Sciatic nerve (tissue), 2 donors: Measurements from ENCODE around the gene GNAI2. TPM values are rescaled to one million over a fixed set of nuclear protein-coding genes. Genes with fewer than 3 reads are reported as not detected.
A peak's percentile ranks its signal among the peaks of the same experiment; 100 is the strongest.
"Not testable (repeated sequence)": the region's sequence is repeated elsewhere in the genome, so short reads cannot be mapped to it uniquely, and the experiment has no call there.

Experiments
- ATAC-seq: fragments of 200-7000 bp; cut with Tn5 transposase; one replicate; pipeline ENCODE4 v1.9.1; 2020; ENCODE audit warnings: mild to moderate bottlenecking, moderate library complexity
- DNase-seq: peaks from one replicate; pipeline ENCODE4 v3.0.0-alpha.2; 2020; ENCODE audit warnings: low spot score
- intact Hi-C: fragments of 100-400 bp; cut with DNase I; formaldehyde crosslinking; loops from one replicate; pipeline ENCODE4 v1.14.2; 2022
- total RNA-seq: library from RNA; stranded (reverse); fragmentation: NEBNext Ultra II Directional; extraction: Animal tissue kit (Norgen Biotek cat#: 25700); gene quantifications from one replicate; pipeline ENCODE4 v1.2.1, GENCODE V29; 2021
- donor health status: DM: no; HTN: no; CAD: no.
- donor health status: DM: no; HTN: no; CAD: no.

Gene GNAI2
- total RNA-seq, 1 donor from 2014 or later, result 313 TPM

DNA sequence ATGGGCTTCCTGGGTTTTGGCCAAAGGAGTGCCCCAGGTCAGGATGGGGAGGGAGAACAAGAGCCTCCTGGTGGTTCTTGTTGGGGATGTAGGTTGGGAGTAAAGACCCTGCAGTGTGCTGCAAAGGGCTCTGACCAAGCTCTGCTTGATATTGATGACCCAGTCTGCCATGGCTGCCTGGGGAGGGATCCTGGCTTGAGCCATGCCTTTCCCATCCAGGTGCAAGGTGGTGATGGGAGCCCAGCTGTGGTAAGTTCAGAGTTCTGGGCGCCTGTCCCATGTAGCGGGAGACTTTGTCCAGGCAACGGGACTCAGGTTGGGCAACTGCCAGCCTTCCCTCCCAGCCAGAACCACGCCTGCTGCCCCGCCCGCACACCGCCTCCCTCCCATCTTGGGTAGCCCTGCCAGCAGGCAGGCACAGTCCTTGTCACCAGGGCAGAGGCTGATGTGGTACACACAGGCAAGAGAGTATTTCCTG is 2.6 kb downstream of the GNAI2 start:
- intact Hi-C loops, result no loop called here
- peak; percentile 87 for DNase-seq
- peak; percentile 5 for ATAC-seq

DNA sequence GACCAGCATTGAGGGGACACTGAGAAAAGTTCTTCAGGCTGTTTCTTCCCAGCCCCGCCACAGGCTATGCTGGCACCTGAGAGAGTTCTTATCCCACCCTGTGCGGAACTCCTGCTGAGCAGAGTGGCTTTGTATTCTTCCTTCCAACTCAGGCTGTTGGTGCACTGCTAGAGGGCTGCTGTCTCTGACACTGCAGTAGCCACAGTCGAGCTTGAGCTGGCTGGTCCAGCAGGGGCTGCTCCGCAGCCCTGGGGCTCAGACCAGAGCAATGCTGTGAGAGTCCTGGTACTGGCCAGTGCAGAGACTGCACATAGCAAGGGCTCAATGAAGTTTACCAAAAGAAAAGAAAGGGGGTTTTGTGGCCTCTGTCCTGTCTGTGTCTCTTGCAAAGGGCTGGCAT is 3.6 kb downstream of the GNAI2 start:
- intact Hi-C loops, result no loop called here
- no peak for DNase-seq
- no peak for ATAC-seq

DNA sequence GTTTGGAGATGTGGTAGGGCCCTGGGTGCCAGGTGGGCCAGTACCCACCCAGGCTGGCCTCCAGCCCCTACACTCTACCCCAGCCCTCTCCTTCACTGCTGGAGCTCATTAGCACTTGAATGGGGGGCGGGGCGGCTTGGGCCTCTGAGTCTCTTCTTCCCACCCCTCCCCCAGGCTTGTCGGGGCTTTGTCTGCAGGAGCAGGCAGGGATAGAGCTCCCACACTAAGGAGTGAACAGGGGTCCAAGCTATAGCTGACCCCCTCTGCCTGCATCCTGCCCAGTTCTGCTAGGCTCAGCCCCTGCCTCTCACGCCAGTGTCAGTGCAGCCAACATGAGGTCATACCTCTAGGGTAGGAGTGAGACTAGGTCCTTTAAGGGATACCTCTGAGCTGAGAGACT is 5.2 kb downstream of the GNAI2 start:
- ATAC-seq, result no peak
- no peak for DNase-seq
- intact Hi-C loops, result no loop called here

DNA sequence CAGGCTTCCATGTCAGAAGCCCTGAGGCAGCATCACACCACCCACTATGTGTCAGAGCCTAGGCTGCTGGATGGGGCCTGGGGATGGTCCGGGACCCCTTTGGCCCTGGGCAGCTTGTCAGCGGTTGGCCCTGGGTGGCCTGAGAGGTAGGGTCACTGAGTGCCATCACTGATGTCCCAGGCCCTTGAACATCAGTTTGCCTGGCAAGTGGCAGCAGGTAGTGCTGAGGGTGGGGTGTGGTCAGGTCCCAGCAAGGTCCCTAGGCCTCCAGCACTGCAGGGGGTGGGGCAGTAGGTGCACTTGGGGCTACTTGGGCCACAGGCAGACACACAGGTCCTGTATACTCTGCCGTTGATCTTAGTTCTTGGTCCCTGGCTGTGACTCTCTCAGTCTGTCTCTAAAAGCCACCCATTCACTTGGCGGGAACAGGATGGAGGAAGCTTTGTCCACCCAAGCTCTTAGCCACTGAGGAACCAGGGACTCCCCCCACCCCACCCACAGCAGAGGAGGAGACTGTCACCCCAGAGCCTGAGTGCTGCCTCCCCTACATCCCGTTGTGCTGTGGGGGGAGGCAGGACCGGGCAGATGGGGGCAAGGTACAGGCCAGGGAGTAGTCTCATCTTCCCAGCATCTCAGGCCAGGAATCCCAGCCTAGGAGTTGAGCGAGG is 5.8 kb downstream of the GNAI2 start:
- no peak for DNase-seq
- intact Hi-C loops, result no loop called here

DNA sequence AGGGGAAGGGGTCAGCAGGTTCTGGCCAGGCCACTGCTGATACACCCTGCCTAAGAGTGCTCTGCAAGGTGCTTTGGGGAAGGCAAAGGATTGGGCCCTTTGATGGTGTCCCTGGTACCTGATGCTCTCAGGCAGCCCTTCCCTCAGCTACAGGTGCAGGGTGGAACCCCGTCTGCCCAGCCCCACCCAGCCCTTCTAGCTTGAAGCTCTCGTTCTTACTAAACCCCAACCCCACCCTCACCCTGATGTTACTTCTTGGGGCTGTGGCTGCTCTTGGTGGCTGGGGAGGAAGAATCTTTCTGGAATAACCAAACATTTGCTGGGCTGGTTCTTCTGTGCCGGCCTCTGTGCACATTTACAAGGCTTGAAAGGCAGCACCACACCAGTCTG is 6.4 kb downstream of the GNAI2 start:
- DNase-seq, result no peak
- ATAC-seq, result no peak
- intact Hi-C loops, result no loop called here

More for the DNA sequence above, 5.8 kb downstream of the GNAI2 start:
- ATAC-seq, result no peak

DNA sequence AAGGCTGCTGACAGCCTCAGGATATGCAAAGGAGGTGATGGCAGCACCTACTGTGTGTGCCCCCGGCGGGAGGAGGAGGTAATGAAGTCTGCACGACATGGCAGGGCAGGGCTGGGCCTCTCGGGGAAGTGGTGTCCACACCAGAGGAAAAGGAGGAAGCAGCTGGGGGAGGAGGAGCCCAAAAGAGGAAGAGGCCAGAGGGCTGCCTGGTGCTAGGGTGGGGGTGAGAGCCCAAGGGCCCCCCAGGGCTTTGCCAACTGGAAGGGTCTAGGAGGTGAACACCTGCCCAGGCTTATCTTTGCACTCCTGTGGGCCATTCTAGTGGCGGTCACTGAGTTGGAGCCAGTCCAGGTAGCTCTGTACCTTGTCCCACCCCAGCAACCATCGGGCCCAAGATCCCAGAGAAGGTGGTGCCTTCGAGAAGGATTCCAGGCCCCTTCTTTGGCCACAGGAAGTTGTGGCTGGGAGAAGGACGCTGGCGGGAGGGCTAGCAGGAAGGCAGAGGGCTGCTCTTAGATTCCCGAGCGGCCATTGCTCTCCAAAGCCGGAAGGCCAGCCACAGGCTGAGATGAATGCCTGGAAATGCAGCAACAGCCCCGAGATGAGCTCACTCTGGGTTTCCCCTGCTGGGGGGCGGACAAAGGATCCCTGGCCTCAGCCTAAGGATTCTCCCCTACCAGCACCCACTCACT is 7.0 kb downstream of the GNAI2 start:
- intact Hi-C loops, result no loop called here
- no peak for DNase-seq
- ATAC-seq, result peak; percentile 41

DNA sequence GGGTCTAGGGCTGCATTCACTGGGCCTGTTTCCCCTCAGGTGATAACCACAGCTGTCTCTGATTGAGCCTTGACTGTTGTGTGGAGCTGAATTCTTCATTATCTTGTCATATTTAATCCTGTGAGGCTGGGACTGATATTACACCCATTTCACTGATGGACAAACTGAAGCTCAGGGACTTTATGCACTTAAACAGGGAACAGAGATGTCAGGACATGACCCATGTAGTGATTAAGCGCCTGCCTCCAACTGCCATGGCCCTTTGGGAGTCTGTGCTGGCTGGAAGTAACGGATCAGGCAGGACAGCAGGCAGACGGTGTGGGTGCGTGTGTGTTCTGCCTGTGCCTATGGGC is 7.5 kb downstream of the GNAI2 start:
- intact Hi-C loops, result no loop called here
- no peak for DNase-seq
- no peak for ATAC-seq

DNA sequence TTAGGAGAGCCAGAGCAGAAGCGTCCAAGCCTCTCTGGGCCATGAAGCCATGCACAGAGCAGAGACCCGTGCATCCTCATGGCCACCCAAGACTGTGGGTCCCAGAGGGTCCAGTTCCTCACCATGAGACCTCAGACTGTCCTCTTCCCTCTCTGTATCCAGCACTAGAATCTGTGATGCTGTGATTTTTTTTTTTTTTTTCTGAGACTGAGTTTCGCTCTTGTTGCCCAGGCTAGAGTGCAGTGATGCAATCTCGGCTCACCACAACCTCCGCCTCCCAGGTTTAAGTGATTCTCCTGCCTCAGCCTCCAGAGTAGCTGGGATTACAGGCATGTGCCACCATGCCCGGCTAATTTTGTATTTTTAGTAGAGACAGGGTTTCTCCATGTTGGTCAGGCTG is 8.8 kb downstream of the GNAI2 start:
- ATAC-seq, DNase-seq, intact Hi-C loops: not testable (repeated sequence)

DNA sequence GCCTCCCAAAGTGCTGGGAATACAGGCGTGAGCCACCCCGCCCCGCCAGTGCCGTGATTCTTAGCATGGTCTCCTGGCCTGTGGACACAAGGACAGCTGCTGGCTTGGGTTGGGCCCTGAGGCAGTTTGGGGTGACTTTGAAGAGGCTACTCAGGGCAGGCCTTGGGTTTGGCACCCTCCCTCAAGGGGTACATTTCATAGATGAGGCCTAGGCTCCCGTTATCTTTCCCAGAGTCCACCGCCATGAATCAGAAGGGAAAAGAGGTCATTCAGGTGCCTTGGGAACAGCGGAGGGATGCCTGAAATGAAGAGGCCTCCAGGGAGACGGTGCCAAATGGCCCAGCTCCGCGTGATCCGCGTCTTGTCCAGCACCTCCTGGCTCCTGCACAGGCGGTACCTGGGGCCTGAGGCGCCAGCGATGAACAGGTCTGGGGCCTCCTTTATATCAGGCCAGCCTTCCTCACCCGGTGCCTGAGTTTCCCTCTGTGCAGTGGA is 9.3 kb downstream of the GNAI2 start:
- ATAC-seq (peak; percentile 0), DNase-seq (no peak)
- intact Hi-C loops, result no loop called here

DNA sequence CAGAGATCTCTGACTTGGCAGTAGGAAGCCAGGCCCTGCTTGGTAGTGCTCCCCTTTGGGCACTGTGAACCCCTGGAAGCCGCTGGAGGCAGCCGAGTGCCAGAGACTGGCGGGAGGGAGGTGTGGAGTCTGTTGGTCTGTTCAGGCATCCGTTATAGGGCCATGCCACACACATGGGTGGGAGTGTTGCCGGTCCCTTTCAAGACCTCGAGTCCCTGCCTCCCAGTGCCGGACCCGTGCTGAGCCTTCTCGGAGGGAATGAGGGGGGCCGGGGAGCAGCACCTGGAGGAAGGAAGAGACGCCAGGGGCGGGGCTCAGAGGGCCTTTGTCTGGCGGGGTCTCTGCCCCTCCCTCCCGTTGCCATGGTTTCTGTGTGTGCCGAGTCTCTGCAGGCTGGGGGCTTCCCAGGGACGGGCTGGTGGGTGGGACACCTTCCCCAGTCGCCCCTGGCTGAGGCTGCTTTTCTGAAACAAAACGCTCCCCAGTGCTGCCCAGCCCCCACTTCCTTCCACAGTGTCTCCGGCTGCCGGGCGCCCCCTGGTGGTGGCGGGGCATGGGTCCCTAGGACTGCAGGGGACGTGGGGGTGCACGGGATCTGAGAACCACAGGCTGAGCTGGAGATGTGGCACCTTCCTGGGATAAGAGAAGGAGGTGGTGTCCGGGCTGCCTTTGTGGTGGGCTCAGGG is 10.0 kb downstream of the GNAI2 start:
- DNase-seq (peak; percentile 96), ATAC-seq (peak; percentile 91)
- intact Hi-C loops, result no loop called here

DNA sequence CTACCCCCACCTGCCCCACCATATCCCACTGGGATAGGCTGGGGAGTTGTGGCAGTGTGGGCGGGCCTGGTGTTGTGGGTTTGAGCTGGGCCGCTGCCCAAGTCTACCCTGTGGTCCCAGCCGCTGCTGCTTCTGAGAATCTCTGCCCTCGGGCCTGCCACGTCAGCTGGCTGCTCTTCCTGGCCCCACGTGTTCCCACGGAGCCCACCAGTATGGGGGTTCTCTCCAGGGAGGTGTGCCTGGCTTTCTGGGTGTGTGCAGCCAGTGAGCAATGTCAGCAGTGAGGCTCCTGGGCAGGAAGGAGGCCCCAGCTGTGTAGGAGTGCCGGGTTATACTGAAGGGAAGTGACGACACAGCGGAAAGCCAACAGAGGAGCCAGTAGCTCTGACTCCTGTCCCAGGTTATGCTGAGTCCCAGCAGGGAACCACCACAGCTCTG is 10.5 kb downstream of the GNAI2 start:
- DNase-seq (no peak), ATAC-seq (peak; percentile 49)
- intact Hi-C loops, result no loop called here

DNA sequence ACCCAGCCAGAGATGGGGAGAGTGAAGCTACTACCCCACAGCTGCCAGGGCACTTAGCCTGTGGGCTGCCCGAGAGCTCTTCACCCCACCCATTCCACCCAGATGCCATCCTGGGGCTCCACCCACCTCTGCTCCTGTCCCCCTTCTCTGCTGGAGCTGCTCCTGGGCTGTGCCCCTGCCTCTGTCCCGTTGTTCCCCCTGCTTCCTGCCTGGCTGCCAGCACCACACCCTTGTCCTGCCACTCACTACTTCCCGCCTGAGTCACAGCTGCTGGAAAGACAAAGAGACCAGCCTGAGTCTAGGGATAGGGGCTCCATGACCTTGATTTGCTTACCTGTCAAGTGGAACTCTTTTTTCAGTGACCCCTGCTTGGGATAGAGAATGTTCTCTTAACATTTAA is 12.4 kb downstream of the GNAI2 start:
- DNase-seq (no peak), ATAC-seq (no peak)
- intact Hi-C loops, result no loop called here

DNA sequence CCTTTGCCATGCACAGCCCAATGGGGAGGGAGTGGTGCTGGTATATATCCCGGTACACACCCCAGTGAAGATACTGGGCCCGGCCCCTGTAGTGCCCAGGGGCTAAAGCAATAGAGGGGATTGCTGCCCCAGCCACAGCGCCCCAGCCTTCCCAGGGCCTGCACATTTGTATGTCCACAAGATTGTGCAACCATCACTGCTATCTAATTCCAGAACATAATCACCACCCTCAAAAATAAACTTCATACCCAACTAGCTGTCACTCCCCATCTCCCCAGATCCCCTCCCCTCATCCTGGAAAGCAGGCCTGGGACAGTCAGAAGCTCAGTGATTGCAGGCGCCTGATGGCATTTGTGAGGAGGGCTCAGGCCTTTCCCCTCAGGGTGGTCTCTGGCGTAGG is 13.5 kb downstream of the GNAI2 start:
- DNase-seq (no peak), ATAC-seq (no peak)
- intact Hi-C loops, result no loop called here

DNA sequence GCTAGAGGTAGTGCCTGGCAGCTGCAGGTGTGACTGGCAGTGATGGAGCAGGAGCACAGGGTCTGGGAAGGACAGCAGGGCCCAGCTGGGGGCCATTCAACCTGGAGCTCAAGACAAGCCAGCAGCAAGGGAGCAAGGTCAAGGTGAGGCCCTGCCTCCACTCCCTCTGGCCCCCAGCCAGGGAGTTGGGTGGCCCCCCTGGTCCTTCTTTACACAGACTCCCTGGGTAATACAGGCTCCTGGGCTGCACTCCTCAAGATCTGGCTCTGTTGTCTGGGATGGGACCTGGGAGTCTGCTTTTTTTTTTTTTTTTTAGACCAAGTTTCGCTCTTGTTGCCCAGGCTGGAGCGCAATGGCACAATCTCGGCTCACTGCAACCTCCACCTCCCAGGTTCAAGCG is 14.5 kb downstream of the GNAI2 start:
- intact Hi-C loops, result no loop called here
- ATAC-seq, result no peak
- no peak for DNase-seq

DNA sequence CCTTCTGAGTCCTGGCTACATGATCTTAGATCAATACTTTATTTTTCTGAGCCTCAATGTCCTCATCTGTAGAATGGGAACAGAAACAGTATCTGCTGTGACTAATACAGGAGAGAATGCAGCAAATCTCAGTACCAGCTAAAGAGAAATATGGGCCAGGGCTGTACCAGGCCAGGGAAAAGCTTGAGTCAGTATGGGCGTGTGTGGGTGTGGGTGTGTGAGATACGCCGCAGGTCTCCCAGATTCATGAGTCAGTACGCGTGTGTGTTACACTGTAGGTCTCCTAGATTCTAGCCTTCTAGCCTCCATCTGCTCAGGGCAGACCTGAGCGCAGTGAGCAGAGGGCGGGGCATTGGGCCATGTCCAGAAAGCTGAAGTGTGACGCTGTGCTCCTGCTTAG is 15.2 kb downstream of the GNAI2 start:
- ATAC-seq, result no peak
- intact Hi-C loops, result no loop called here

DNA sequence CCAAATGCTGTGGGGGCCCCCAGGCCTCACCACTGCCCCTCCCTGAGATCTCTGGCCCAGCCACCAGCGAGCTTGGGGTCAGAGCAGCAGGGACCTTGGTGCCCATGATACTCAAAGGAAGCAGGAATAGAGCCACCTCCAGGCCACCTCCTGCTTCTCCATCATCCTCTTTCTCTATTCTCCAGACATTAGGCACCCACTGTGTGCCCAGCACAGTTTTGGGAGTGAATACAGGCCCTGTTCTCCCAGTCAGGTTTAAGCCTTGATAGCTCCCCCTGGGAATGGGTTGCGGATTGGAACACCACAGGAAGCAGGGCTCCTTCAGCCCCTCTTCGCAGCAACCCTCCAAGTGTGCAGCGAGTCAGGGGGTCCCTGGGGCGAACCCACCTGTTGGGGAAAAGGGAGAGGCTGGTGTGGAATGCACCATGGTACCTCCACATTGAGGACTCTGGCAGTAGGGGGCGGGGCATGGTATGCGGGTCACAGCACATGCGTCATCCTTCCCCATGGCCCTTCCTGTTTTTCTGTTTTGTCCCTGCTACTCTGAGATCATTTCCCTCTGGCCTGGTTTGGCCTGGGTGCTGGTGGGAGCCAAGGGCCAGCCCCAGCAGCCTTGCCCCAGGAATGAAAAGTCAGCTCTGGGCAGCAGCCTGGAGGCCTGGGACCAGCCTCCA is 18.7 kb downstream of the GNAI2 start:
- intact Hi-C loops, result no loop called here
- ATAC-seq, result peak; percentile 67
- no peak for DNase-seq

More for the DNA sequence above, 15.2 kb downstream of the GNAI2 start:
- no peak for DNase-seq

DNA sequence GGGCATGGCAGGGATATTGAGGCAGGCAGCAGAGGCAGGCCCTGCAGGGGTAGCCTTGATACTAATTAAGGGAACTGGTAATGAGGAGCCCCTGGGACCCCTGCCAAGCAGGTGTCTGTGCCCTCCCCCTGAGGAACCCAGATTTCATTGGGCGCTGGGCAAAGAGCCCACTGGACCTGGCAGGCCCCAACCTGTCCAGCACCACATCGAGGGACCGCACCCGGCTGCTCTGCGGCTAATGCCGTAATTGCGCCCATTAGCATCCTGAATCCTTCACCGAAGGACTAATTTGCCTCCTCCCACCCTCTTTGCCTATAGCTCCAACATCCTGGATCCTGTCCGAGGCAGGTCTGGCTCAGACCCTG is 19.2 kb downstream of the GNAI2 start:
- intact Hi-C loops, result no loop called here
- DNase-seq (no peak), ATAC-seq (no peak)

DNA sequence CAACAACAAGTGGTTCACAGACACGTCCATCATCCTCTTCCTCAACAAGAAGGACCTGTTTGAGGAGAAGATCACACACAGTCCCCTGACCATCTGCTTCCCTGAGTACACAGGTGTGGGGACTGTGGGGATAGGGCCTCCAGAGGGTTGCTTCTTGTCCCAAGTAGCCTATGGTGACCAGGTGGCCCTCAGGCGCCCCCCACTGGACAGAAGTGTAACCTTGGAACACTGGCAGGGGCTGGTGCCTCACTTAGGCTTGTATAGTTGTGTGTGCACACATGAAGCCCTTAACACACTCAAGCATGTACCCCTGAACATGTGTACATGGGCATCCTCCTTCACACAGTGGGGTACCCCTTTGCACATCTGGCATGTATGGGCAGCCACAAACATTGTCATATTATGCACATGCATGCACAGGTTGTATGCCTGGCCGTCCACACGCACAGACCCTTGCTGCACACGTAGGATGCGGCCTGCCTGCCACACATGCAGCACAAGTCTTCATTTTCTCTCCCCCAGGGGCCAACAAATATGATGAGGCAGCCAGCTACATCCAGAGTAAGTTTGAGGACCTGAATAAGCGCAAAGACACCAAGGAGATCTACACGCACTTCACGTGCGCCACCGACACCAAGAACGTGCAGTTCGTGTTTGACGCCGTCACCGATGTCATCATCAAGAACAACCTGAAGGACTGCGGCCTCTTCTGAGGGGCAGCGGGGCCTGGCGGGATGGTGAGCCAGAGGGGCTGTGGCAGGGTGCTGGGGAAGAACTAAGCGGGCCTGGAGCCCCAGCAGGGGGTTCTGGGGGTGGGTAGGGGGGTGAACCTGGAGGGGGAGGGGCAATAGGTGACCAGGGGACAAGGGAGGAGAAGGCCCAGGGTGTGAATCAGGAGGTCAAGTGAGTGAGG is 21.2 kb downstream of the GNAI2 start:
- DNase-seq (no peak), ATAC-seq (no peak)
- intact Hi-C loops, result no loop called here
